ENCODE measurements around the gene UBIAD1.

Gene UBIAD1

DNA sequence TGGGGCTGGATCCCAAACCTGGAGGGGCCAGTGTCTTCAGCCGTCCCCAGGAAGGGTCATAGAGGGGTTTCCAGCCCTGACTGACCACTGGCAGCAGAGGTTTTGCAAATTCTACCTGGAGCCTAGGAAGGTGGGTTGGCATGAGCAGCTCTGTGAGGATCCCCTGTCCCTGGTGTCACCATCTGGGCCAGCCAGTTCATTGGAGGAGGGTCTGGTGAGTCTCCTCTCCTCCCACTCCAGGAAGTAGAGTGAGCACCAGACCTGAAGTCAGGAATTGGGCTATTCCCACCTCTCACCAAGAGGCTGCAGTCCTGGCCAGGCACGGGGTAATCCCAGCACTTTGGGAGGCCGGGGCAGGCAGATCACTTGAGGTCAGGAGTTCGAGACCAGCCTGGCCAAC, 57.4 kb downstream of the UBIAD1 start:
- TF ChIP-seq ZNF565 (CRISPR knock-in tag; conservative IDR thresholded peaks at IDR 0.05; ENCODE audit: low read depth) (no peak), BACH2 (CRISPR knock-in tag; IDR thresholded peaks at IDR 0.05; ENCODE audit: borderline replicate concordance) (no peak), ISL1 (CRISPR knock-in tag; IDR thresholded peaks at IDR 0.05) (no peak), OSR1 (CRISPR knock-in tag; IDR thresholded peaks at IDR 0.05) (no peak), ESRRG (CRISPR knock-in tag; IDR thresholded peaks at IDR 0.05) (no peak), ZFP30 (CRISPR knock-in tag; IDR thresholded peaks at IDR 0.05) (no peak), ZFP3 (CRISPR knock-in tag; IDR thresholded peaks at IDR 0.05) (no peak), TOX (CRISPR knock-in tag; IDR thresholded peaks at IDR 0.05; ENCODE audit: borderline replicate concordance) (no peak), ZNF70 (CRISPR knock-in tag; IDR thresholded peaks at IDR 0.05) (no peak), PPARA (CRISPR knock-in tag; IDR thresholded peaks at IDR 0.05; ENCODE audit: borderline replicate concordance) (no peak), CSDC2 (CRISPR knock-in tag; IDR thresholded peaks at IDR 0.05) (no peak), ARNTL (CRISPR knock-in tag; IDR thresholded peaks at IDR 0.05; ENCODE audit: borderline replicate concordance, low read depth) (no peak), TCF4 (CRISPR knock-in tag; IDR thresholded peaks at IDR 0.05; ENCODE audit: borderline replicate concordance) (no peak)
- TF ChIP-seq, protein P1, sequence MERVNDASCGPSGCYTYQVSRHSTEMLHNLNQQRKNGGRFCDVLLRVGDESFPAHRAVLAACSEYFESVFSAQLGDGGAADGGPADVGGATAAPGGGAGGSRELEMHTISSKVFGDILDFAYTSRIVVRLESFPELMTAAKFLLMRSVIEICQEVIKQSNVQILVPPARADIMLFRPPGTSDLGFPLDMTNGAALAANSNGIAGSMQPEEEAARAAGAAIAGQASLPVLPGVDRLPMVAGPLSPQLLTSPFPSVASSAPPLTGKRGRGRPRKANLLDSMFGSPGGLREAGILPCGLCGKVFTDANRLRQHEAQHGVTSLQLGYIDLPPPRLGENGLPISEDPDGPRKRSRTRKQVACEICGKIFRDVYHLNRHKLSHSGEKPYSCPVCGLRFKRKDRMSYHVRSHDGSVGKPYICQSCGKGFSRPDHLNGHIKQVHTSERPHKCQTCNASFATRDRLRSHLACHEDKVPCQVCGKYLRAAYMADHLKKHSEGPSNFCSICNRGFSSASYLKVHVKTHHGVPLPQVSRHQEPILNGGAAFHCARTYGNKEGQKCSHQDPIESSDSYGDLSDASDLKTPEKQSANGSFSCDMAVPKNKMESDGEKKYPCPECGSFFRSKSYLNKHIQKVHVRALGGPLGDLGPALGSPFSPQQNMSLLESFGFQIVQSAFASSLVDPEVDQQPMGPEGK (CRISPR knock-in tag; IDR thresholded peaks at IDR 0.05; ENCODE audit: borderline replicate concordance): no peak
- ATAC-seq: no peak

DNA sequence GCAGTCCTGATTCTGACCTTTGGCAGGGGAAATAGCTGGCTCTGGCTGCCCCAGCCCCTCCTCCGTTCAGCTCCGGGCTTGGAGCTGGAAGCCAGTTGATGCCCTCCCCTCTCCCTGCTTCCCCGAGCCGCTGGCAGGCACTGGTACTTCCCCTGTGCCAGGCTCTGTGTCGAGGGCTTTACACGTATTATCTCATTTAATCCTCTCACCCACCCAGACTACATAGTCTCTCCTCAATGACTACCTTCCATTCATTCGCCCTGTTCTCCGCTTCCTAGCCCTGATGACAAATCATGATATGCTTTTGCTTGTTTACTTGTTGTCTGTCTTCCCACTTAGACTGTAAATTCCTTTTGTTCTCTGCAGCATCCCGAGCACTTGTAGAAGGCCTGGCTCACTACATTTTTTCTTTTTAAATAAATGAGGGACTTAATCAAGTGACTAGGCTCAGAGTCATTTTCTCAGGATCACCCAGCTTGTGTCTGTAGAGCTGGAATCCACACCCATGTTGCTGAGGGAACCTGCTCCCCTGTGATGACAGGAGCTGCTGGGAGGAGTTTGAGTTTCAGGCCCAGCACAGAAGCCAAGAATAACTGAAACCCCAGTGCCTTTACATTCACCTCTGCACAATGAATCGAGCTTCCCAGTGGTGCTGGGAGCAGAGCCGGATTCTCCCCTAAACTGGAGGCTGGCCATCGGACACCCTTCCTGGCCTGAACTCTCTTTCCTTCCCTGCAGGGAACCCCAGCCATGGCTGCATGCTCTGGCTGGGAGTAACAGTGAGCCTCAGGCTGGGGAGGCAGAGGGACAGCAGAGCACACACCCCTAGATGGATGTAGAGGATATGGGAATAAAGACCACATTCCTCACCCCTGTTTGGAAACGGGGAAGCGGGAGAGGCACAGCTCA, 58.3 kb downstream of the UBIAD1 start:
- no peak for ATAC-seq
- TF ChIP-seq ZC3H10 (CRISPR knock-in tag; IDR thresholded peaks at IDR 0.05) (no peak), ZNF70 (CRISPR knock-in tag; IDR thresholded peaks at IDR 0.05) (no peak), SNAI2 (CRISPR knock-in tag; IDR thresholded peaks at IDR 0.05) (no peak), PPARA (CRISPR knock-in tag; IDR thresholded peaks at IDR 0.05; ENCODE audit: borderline replicate concordance) (no peak), ESRRG (CRISPR knock-in tag; IDR thresholded peaks at IDR 0.05) (no peak), ZNF565 (CRISPR knock-in tag; conservative IDR thresholded peaks at IDR 0.05; ENCODE audit: low read depth) (no peak), OSR1 (CRISPR knock-in tag; IDR thresholded peaks at IDR 0.05) (no peak), TOX (CRISPR knock-in tag; IDR thresholded peaks at IDR 0.05; ENCODE audit: borderline replicate concordance) (no peak), RARB (CRISPR knock-in tag; IDR thresholded peaks at IDR 0.05) (no peak), TCF4 (CRISPR knock-in tag; IDR thresholded peaks at IDR 0.05; ENCODE audit: borderline replicate concordance) (no peak)
- TF ChIP-seq, protein P2, sequence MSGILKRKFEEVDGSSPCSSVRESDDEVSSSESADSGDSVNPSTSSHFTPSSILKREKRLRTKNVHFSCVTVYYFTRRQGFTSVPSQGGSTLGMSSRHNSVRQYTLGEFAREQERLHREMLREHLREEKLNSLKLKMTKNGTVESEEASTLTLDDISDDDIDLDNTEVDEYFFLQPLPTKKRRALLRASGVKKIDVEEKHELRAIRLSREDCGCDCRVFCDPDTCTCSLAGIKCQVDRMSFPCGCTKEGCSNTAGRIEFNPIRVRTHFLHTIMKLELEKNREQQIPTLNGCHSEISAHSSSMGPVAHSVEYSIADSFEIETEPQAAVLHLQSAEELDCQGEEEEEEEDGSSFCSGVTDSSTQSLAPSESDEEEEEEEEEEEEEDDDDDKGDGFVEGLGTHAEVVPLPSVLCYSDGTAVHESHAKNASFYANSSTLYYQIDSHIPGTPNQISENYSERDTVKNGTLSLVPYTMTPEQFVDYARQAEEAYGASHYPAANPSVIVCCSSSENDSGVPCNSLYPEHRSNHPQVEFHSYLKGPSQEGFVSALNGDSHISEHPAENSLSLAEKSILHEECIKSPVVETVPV (CRISPR knock-in tag; IDR thresholded peaks at IDR 0.05): no peak
- TF ChIP-seq, protein P3, sequence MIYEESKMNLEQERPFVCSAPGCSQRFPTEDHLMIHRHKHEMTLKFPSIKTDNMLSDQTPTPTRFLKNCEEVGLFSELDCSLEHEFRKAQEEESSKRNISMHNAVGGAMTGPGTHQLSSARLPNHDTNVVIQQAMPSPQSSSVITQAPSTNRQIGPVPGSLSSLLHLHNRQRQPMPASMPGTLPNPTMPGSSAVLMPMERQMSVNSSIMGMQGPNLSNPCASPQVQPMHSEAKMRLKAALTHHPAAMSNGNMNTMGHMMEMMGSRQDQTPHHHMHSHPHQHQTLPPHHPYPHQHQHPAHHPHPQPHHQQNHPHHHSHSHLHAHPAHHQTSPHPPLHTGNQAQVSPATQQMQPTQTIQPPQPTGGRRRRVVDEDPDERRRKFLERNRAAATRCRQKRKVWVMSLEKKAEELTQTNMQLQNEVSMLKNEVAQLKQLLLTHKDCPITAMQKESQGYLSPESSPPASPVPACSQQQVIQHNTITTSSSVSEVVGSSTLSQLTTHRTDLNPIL (CRISPR knock-in tag; IDR thresholded peaks at IDR 0.05; ENCODE audit: low read depth): no peak
- TF ChIP-seq, protein P4, sequence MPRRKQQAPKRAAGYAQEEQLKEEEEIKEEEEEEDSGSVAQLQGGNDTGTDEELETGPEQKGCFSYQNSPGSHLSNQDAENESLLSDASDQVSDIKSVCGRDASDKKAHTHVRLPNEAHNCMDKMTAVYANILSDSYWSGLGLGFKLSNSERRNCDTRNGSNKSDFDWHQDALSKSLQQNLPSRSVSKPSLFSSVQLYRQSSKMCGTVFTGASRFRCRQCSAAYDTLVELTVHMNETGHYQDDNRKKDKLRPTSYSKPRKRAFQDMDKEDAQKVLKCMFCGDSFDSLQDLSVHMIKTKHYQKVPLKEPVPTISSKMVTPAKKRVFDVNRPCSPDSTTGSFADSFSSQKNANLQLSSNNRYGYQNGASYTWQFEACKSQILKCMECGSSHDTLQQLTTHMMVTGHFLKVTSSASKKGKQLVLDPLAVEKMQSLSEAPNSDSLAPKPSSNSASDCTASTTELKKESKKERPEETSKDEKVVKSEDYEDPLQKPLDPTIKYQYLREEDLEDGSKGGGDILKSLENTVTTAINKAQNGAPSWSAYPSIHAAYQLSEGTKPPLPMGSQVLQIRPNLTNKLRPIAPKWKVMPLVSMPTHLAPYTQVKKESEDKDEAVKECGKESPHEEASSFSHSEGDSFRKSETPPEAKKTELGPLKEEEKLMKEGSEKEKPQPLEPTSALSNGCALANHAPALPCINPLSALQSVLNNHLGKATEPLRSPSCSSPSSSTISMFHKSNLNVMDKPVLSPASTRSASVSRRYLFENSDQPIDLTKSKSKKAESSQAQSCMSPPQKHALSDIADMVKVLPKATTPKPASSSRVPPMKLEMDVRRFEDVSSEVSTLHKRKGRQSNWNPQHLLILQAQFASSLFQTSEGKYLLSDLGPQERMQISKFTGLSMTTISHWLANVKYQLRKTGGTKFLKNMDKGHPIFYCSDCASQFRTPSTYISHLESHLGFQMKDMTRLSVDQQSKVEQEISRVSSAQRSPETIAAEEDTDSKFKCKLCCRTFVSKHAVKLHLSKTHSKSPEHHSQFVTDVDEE (CRISPR knock-in tag; IDR thresholded peaks at IDR 0.05): no peak
- TF ChIP-seq, protein P5, sequence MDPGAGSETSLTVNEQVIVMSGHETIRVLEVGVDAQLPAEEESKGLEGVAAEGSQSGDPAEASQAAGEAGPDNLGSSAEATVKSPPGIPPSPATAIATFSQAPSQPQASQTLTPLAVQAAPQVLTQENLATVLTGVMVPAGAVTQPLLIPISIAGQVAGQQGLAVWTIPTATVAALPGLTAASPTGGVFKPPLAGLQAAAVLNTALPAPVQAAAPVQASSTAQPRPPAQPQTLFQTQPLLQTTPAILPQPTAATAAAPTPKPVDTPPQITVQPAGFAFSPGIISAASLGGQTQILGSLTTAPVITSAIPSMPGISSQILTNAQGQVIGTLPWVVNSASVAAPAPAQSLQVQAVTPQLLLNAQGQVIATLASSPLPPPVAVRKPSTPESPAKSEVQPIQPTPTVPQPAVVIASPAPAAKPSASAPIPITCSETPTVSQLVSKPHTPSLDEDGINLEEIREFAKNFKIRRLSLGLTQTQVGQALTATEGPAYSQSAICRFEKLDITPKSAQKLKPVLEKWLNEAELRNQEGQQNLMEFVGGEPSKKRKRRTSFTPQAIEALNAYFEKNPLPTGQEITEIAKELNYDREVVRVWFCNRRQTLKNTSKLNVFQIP (CRISPR knock-in tag; IDR thresholded peaks at IDR 0.05; ENCODE audit: borderline replicate concordance, low read depth): no peak

All from SK-N-SH treated with all-trans-retinoic acid at 6 μM for 48 hours (cell line).